Epithelial cell of proximal tubule (primary cell): ENCODE data around the gene GAS6. TPM values are rescaled to one million over a fixed set of nuclear protein-coding genes. Genes with fewer than 3 reads are reported as not detected.
"Not testable (repeated sequence)": the region's sequence is repeated elsewhere in the genome, so short reads cannot be mapped to it uniquely, and the experiment has no call there.

Experiments used
- DNase-seq: peaks from one replicate; pipeline ENCODE4 v3.0.0-alpha.2; 2011; ENCODE audit warnings: low read depth
- H3K4me3 ChIP-seq: 2 replicates; pipeline ENCODE4 v1.5.1; 2011; ENCODE audit warnings: low read depth, mild to moderate bottlenecking, low read length
- total RNA-seq: library from RNA; depleted of rRNA; stranded (reverse); fragments of >200 nt; gene quantifications from 2 replicates; pipeline ENCODE4 v1.2.3, GENCODE V29; 2015
- TF ChIP-seq, protein P1 (sequence below): conservative IDR thresholded peaks from 2 replicates; pipeline ENCODE4 v1.5.1; 2012; ENCODE audit warnings: low read depth, mild to moderate bottlenecking, low read length

Gene GAS6
- total RNA-seq, 1 donor from 2014 or later = 127 TPM

DNA sequence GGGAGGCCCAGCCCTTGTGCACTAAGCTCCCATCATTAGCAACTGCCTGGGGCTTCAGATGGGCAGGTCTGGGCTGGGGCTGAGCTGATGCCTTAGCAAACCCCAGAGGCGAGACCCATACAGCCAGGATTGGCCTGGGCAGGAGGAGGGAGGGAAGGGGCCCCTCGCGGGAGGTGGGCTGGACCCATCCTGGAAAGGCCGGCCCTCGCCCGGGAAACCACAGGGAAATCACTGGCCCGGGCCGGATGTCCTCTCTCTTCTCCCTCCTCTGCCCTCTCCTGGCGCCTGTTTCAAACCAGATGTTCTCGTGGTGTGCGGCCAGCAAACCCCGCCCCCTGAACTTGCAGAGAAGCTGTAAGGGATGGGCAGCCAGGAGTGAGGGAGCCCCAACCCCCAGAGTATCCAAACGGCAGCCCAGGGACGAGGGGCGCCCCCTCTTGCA lies 61.8 kb downstream of the GAS6 start:
- TF ChIP-seq, protein P1, sequence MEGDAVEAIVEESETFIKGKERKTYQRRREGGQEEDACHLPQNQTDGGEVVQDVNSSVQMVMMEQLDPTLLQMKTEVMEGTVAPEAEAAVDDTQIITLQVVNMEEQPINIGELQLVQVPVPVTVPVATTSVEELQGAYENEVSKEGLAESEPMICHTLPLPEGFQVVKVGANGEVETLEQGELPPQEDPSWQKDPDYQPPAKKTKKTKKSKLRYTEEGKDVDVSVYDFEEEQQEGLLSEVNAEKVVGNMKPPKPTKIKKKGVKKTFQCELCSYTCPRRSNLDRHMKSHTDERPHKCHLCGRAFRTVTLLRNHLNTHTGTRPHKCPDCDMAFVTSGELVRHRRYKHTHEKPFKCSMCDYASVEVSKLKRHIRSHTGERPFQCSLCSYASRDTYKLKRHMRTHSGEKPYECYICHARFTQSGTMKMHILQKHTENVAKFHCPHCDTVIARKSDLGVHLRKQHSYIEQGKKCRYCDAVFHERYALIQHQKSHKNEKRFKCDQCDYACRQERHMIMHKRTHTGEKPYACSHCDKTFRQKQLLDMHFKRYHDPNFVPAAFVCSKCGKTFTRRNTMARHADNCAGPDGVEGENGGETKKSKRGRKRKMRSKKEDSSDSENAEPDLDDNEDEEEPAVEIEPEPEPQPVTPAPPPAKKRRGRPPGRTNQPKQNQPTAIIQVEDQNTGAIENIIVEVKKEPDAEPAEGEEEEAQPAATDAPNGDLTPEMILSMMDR = no peak
- no peak for DNase-seq
- no peak overlapping the region for H3K4me3 ChIP-seq

DNA sequence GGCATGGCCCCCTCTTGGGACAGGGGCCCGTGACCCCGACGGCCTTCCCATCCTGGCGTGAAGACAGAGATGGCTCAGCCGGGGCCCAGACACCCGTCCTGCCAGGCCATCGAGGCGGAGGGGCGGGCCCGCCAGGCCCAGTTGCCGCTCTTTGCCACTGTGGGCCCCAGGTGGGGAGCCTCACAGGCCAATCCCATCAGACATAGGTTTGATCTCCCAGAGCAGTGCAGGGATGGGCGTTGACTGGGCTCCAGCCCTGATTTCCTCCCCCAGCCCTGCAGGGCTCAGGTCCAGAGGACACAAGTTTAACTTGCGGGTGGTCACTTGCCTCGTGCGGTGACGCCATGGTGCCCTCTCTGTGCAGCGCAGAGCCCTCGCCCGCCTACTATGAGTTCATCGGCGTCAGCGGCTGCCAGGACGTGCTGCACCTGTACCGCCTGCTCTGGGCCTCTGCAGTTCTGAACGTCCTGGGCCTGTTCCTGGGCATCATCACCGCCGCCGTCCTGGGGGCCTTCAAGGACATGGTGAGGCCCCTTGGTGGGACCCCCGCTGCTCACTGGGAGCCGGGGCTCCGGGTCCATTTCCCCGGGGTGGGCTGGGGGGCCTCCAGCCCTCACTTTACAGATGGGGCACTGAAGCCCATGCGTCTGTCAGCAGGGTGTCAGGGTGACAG lies 62.5 kb downstream of the GAS6 start:
- H3K4me3 ChIP-seq = no peak overlapping the region
- no peak for DNase-seq
- TF ChIP-seq, protein P1 = no peak

DNA sequence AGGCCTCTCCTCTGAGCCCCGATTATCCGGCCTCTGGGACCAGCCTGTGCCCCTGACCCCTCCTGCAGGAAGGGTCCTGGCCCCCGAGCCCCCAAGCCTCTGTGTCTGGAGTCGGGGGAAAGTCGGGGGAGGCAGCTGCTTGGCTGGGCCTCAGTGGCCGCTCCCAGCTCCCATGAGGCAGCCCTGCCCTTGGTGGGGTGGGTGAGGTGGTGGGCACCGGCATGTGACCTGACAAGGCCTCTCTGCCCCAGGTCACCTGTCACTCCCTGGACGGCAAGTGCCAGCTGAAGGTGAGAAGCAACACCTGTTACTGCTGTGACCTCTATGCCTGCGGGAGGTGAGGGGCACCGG lies 63.3 kb downstream of the GAS6 start:
- TF ChIP-seq, protein P1 = no peak
- H3K4me3 ChIP-seq = no peak overlapping the region
- DNase-seq = no peak

DNA sequence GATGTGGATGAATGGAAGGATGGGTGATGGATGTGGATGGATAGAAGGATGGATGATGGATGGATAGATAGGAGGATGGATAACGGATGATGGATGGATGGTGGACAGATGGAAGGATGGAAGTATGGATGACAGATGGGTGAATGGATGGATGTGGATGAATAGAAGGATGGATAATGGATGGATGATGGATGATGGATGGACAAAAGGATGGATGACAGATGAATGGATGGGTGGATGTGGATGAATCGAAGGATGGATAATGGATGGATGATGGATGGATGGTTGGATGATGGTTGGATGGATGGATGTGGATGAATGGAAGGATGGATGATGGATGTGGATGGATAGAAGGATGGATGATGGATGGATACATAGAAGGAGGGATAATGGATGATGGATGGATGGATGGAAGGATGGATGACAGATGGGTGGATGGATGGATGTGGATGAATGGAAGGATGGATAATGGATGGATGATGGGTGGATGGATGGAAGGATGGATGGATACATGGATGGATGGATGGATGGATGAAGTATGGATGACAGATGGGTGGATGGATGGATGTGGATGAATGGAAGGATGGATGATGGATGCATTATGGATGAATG lies 65.6 kb downstream of the GAS6 start:
- DNase-seq = no peak
- TF ChIP-seq, protein P1 = no peak
- H3K4me3 ChIP-seq = no peak overlapping the region

DNA sequence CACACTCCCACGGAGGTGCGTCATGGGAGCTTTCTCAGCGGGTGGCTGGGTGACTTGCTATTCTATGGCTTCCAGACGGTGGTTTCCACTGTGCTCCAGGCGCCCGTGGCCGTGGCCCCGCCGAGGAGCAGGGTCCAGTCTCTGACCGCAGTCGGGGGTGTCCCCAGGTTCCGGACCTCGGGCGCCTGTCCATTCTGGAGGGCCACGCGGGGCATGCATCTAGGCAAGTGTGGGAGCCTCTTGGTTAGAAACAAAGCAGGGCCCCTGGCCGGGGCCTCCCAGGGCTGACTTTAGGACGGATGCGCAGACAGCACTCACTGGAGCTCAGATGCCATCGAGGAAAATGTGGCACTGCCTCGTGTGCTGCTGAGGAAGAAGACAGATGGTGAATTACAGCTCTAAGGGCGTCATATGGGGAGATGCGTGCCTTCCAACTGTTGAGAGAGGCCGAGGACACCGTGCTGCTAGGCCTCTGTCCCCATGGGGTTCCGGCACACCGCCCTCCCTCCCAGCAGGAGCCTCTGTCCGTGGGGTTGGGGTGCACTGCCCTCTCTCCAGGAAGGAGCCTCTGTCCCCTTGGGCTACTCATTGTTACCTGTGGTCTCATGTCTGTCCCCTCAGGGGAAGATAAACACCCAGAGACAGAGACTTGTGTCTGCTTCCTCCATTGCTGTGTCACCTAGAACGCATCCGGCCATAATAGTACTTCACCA lies 66.8 kb downstream of the GAS6 start:
- no peak for DNase-seq
- TF ChIP-seq, protein P1 = no peak
- H3K4me3 ChIP-seq = no peak overlapping the region

DNA sequence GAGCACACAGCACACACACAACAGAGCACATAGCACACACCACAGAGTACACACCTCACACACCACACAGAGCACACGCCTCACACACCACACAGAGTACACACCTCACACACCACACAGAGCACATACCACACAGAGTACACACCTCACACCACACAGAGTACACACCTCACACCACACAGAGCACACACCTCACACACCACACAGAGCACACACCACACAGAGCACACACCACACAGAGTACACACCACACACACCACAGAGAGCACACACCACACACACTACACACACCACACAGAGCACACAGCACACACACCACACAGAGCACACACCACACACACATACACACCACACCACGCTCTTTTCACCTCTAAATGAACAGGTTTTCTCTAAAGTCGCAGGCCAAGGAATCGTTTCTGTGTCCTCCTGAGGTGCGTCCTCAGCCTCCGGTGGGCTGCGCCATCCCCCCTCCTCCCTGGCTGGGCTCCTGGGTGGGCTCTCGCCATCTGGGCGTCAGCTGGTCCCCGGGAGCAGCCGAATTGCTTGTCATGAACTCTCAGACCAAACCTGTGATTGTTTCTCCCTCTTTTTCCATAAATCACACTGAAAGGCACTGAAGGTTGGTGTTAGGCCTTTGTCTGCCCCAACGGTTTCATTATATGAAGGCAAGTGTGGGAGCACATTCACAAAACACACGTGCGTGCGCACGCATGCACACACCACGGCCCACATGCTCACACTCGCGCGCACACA lies 67.5 kb downstream of the GAS6 start:
- no peak overlapping the region for H3K4me3 ChIP-seq
- TF ChIP-seq, protein P1 = no peak
- DNase-seq = no peak

DNA sequence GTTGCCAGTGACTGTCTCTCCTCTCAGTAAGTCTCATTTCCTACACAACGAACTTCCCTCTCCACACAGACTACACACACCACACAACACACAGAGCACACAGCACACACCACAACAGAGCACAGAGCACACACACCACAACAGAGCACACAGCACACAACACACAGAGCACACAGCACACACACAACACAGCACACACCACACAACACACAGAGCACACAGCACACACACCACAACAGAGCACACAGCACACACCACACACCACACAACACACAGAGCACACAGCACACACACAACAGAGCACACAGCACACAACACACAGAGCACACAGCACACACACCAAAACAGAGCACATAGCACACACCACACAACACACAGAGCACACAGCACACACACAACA lies 68.5 kb downstream of the GAS6 start:
- not testable (repeated sequence) for DNase-seq, H3K4me3 ChIP-seq
